Measurements from ENCODE around the gene RNF149.
"Not testable (repeated sequence)": the region's sequence is repeated elsewhere in the genome, so short reads cannot be mapped to it uniquely, and the experiment has no call there.

The RNF149 gene

DNA sequence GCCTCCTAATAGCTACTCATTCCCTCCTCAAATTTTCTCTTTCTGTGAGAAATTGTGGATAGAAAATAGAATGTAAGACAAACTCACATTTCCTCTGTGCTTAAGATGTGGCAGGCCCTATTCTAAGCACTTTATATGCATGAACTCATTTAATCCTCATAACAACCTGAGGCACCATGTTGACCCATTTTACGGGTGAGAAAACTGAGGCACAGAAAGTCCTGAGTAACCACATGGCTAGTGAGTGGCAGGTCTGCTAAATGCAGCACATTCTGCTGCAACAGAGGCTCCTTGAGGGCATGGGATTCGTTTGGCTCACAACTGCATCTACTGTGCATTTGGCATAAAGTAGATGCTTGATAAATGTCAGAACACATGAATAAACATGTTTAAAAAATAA lies 22.7 kb upstream of the RNF149 start:
- DNase-seq (ENCODE audit: low spot score), result no peak

DNA sequence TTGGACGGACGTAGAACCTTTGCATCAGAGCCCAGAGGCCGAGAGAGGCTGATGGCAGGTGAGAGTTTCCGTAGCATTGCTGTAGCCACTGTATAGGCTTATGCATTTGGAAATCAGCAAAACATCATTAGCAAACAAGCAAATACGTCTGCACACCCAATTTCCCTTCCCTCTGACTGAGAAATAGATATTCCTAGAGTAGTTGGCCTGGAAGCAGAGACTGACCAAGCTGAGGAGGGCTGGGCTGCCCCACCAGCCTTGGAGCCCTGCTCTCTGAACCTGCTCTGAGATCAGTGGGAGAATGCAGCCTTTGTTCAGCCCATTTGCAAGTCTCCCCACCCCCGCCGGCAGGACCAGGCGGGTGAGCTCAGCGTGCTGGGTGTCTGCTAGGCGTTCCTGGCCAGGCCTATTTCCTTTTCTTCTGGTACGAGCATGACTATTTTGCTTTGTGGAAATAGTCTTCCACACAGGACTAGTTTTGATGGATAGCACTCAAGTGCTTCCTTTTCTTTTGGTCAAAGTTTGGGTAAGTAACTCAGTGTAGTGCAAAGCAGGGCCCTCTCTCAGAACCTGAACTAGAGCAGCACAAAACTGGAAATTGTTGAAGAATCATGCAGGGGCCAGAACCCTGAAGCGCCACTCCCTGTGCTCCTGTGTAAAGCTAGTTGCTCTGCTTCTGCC lies 21.9 kb upstream of the RNF149 start:
- no peak for DNase-seq (ENCODE audit: low spot score)

- no peak for DNase-seq (ENCODE audit: low spot score)
Observed at GRCh38 chr2:101329026-101329425, 20.5 kb upstream of the RNF149 start.

- DNase-seq (ENCODE audit: low spot score), result no peak
Observed at GRCh38 chr2:101328474-101329007, 20.0 kb upstream of the RNF149 start.

- no peak for DNase-seq (ENCODE audit: low spot score)
Observed at GRCh38 chr2:101327863-101328394, 19.4 kb upstream of the RNF149 start.

GRCh38 chr2:101325425-101325824 lies 16.9 kb upstream of the RNF149 start:
- DNase-seq (ENCODE audit: low spot score), result no peak

DNA sequence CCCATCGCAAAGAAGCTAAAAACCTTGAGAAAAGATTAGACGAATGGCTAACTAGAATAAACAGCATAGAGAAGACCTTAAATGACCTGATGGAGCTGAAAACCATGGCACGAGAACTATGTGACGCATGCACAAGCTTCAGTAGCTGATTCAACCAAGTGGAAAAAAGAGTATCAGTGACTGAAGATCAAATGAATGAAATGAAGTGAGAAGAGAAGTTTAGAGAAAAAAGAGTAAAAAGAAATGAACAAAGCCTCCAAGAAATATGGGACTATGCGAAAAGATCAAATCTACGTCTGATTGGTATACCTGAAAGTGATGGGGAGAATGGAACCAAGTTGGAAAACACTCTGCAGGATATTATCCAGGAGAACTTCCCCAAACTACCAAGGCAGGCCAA lies 8.1 kb upstream of the RNF149 start:
- not testable (repeated sequence) for DNase-seq (ENCODE audit: low spot score)

DNA sequence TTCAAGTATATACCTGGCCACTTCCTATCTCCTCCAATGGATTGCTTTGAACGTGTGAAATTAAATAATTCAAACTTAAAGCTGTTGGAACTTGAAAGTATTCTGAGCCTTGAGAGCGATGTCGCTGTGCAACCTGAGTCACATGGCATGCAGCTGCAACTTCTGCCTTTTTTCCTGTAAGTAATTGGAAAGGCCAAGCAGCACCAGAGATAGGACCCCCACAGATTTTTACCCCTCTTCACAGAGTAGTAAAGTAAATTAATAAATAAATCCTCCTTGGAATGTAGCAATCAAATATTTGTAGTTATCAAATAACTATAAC lies 3.2 kb upstream of the RNF149 start:
- no peak for DNase-seq (ENCODE audit: low spot score)

GRCh38 chr2:101310834-101311695 lies 2.6 kb upstream of the RNF149 start:
- no peak for DNase-seq (ENCODE audit: low spot score)

- no peak for DNase-seq (ENCODE audit: low spot score)
Observed at GRCh38 chr2:101310090-101310833, 1.8 kb upstream of the RNF149 start.

- peak; percentile 13 for DNase-seq (ENCODE audit: low spot score)
Observed at GRCh38 chr2:101307950-101308431, 510 bp downstream of the RNF149 start.

- no peak for DNase-seq (ENCODE audit: low spot score)
Observed at GRCh38 chr2:101307503-101307902, 998 bp downstream of the RNF149 start.

DNA sequence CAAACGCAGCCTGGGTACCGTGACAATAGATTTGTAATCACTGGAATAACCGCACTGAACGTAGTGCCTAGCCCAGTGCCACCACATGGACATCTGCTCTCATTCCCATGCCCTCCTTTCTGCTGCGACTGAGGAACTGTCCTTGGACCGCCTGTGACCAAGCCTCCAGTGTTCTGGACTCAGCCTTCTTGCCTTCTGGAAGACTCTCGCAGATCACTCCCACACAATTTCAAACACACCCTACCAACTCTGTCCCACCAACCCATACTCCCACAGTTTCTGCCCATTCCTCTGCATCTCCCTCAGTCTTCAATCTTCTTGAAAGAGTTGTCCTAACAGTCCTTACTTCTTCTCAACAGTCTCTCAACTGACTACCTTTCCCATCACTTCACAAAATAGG lies 2.1 kb downstream of the RNF149 start:
- no peak for DNase-seq (ENCODE audit: low spot score)

- no peak for DNase-seq (ENCODE audit: low spot score)
Observed at GRCh38 chr2:101305492-101306078, 2.9 kb downstream of the RNF149 start.

DNA sequence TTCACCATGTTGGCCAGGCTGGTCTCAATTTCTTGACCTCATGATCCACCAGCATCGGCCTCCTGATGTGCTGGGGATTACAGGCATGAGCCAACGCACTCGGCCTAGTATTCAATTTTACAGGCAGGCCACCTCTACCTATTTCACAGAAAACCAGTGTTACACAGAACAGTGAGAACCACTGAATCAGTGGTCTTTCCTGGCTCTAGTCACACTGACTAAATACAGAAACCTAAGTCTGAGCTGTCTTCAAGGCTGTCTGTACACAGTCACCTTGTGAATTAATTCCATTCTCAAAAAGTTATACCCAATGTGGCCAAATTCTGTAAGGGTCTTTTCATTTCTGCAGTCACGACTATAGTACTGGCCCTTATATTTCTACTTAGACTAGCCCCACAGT lies 3.5 kb downstream of the RNF149 start:
- DNase-seq (ENCODE audit: low spot score), result no peak

DNA sequence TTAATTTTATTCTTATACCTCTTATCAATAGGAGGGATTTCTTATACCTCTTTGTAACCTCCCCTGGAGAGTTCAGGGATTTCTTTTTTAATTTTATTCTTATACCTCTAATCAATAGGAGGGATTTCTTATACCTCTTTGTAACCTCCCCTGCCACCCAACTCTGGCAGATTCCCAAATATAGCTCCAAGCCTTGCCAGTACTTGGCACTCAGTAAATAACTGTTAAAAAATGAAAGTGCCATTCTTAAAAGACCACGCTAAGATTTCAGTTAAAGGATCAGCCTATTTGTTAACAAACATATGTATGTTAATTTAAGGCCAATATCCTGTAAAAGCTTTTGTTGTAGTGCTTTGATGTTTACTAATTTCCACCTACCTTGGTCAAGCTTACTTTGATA lies 4.8 kb downstream of the RNF149 start:
- DNase-seq (ENCODE audit: low spot score), result no peak

- DNase-seq (ENCODE audit: low spot score), result no peak
Observed at GRCh38 chr2:101302016-101302415, 6.5 kb downstream of the RNF149 start.

- no peak for DNase-seq (ENCODE audit: low spot score)
Observed at GRCh38 chr2:101300836-101301235, 7.7 kb downstream of the RNF149 start.

DNA sequence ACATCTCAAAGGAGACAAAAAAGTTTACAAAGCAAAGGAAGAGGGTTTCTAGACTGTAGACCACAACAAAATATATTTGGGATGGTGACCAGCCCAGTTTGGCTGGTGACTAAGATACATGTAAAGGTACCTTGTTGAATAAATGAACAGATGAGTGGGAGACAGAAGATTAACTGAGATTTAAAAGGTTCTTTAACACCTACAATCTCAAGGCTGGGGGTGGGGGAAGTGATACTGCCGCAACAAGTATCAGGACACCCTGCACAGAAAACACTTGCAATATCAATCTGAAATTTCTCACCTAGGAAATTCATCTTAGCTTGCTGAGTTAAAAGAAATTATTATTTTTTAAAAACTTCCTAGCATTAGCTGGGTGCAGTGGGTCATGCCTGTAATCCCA lies 8.3 kb downstream of the RNF149 start:
- no peak for DNase-seq (ENCODE audit: low spot score)

GRCh38 chr2:101299604-101300003 lies 8.9 kb downstream of the RNF149 start:
- DNase-seq (ENCODE audit: low spot score), result no peak

GRCh38 chr2:101297383-101297782 lies 11.1 kb downstream of the RNF149 start:
- no peak for DNase-seq (ENCODE audit: low spot score)

DNA sequence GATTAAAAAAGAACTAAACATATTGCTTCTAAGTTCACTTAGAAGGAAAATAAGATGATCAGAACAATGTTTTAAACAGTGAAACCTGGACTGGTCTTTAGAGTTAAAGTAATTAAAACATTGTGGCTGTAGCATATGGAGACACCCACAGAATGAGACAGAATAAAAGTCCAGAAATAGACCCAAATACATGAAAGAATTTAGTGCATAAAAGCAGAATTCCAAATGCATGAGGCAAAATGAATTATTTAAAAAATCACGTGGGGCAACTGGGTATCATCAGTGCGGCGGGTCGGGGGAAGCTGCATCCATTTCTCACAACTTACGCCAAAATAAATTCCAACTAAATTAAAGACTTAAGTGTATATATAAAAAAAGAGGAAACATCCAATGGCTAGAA lies 12.1 kb downstream of the RNF149 start:
- DNase-seq (ENCODE audit: low spot score), result no peak
